Fibroblast of mammary gland (primary cell): ENCODE measurements around the gene CDIPT.

Source experiments
- DNase-seq: peaks from one replicate; pipeline ENCODE4 v3.0.0-alpha.2; 2010; ENCODE audit warnings: low read depth
- H3K4me3 ChIP-seq: 2 replicates; pipeline ENCODE4 v1.5.1; 2011; ENCODE audit warnings: low read depth, mild to moderate bottlenecking, low read length, moderate library complexity; ENCODE audit not compliant: control insufficient read depth
- TF ChIP-seq, protein P1 (sequence below): conservative IDR thresholded peaks from 2 replicates; pipeline ENCODE4 v1.5.1; 2011; ENCODE audit warnings: low read depth, low read length, inconsistent platforms; ENCODE audit not compliant: control insufficient read depth, insufficient read depth

Gene CDIPT

DNA sequence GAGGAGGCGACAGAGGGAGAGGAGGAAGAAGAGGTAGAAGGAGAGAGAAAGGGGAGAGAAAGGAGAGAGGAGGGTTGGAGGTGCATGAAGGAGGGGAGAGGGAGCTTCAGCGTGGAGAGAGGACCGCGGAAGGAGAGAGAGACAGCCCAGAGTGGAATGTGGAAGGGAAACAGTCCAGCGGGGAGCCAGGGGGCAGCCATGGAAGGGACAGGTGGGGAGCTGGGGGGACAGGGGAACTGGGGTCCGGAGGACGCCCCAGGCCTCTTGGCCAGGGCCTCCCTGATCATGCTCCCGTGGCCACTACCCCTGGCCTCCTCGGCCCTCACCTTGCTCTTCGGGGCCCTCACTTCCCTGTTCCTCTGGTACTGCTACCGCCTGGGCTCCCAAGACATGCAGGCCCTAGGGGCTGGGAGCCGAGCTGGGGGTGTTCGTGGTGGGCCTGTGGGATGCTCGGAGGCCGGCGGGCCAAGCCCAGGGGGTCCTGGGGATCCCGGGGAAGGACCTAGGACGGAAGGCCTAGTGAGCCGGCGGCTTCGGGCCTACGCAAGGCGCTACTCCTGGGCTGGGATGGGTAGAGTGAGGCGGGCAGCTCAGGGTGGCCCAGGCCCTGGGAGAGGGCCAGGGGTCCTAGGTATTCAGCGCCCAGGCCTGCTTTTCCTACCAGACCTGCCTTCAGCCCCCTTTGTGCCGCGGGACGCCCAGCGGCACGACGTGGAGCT lies 38.0 kb upstream of the CDIPT start:
- H3K4me3 ChIP-seq, result peak overlapping the region; percentile 61
- DNase-seq, result no peak
- TF ChIP-seq, protein P1, sequence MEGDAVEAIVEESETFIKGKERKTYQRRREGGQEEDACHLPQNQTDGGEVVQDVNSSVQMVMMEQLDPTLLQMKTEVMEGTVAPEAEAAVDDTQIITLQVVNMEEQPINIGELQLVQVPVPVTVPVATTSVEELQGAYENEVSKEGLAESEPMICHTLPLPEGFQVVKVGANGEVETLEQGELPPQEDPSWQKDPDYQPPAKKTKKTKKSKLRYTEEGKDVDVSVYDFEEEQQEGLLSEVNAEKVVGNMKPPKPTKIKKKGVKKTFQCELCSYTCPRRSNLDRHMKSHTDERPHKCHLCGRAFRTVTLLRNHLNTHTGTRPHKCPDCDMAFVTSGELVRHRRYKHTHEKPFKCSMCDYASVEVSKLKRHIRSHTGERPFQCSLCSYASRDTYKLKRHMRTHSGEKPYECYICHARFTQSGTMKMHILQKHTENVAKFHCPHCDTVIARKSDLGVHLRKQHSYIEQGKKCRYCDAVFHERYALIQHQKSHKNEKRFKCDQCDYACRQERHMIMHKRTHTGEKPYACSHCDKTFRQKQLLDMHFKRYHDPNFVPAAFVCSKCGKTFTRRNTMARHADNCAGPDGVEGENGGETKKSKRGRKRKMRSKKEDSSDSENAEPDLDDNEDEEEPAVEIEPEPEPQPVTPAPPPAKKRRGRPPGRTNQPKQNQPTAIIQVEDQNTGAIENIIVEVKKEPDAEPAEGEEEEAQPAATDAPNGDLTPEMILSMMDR, result no peak

DNA sequence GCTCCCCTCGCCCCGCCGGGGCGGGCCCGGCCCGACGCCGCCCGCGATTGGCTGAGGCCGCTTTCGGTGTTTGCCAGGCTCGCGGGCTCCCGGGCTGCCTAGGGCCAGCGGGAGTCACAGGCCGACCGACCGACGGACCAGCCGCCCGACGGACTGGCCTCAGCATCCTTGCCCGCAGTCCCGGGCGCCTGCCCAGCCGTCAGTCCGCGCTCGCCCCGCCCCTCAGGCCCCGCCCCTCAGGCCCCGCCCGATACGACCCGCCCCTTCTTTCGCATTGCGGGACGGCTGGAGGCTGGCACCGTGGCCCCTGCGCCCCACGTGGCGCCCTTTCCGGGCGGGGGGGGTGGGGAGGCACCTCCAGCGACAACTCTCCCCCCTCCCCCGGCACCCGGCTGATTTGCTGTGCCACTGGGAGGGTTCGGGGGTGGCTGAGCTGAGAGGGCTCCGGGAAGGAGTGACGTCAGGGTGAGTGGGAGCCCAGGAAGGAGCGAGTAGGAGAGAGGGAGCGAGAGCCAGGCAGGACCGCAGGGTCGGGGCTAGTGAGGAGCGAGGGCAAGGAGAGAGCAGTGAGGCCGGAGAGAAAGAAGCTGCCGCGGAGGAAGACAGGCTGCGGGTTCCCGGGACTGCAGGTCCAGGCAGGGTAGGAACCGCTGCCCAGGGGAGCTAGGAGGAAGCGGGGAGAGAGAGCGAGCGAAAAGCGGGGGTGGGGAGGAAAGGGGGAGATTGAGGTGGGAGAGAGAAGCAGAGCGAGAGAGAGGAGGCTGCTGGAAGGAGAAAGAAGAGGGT lies 37.3 kb upstream of the CDIPT start, which contains the start of gene ASPHD1:
Gene ASPHD1 (plus strand): TSS at position 387 of the 786 bp plus-strand sequence. CDS start 484 bp downstream, outside the sequence.
- DNase-seq, result peak; percentile 86
- TF ChIP-seq, protein P1, result no peak
- H3K4me3 ChIP-seq, result peak within 1 kb of the TSS; percentile 61

DNA sequence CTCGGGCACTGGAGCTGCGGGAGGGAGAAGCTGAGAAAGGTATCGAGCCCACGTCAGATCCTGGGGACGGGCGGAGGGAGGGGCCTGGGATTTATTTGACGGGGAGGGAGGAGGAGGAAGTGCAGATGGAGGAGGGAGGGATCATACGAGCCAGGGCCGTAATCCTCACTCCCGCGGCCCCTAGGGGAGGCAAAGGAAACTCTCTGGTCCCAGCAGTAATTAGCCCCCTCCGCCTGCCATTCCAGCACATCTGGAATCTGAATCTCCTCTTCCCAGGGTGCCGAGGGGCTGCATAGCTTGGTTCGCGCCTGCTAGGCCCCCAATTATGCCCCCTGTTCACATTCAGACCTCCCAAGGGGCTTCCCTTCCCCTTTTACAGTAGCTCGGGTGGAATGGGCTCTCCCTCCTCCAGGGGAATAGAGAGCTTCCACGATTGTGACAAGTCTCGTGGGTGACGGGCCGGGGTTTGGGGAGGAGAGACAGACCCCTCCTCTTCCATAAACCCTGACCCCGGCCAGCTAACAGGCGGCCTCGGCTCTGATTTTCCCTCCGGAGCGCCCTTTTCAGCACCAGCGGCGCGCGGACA lies 36.6 kb upstream of the CDIPT start, which contains the start of gene SEZ6L2:
Gene SEZ6L2 (minus strand): TSS at position 35 of the 586 bp plus-strand sequence. CDS start 531 bp downstream, outside the sequence.
- peak within 1 kb of the TSS; percentile 61 for H3K4me3 ChIP-seq
- TF ChIP-seq, protein P1, result peak; percentile 33
- peak; percentile 83 for DNase-seq

DNA sequence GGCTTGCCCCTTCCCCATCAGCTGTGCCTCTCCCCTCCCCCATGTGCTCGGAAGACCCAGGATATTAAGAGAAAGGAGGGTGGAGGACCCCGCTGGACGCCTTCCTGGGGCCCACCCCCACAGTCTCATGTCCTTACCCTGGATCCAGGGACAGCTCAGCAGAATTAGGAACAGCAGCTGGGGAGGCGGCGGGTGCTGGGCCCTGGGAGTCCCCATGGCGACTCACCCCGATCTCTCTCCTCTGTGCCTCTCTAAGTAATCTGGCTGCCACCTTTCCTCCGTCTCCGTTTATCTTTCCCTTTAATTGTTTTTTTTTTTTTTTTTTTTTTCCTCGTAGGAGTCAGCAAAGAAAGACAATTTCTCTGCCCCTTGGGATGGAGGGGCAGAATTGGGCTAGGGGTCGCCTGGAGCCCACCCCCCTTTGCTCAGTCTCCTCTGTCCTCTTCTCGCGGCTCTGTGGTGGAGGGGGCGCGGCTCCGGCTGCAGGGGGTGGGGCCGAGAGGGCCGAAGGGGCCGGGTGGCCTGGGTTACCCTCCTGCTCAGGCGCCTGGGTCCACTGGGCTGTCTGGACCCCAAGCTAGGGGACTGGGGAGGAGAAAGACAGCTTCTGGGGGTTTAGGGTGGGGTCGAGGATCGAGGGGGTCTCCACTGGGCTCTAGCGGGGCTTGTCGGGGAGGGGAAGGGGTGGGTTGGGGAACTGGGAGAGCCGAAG lies 35.9 kb upstream of the CDIPT start:
- TF ChIP-seq, protein P1, result no peak
- H3K4me3 ChIP-seq, result peak overlapping the region; percentile 61
- no peak for DNase-seq

DNA sequence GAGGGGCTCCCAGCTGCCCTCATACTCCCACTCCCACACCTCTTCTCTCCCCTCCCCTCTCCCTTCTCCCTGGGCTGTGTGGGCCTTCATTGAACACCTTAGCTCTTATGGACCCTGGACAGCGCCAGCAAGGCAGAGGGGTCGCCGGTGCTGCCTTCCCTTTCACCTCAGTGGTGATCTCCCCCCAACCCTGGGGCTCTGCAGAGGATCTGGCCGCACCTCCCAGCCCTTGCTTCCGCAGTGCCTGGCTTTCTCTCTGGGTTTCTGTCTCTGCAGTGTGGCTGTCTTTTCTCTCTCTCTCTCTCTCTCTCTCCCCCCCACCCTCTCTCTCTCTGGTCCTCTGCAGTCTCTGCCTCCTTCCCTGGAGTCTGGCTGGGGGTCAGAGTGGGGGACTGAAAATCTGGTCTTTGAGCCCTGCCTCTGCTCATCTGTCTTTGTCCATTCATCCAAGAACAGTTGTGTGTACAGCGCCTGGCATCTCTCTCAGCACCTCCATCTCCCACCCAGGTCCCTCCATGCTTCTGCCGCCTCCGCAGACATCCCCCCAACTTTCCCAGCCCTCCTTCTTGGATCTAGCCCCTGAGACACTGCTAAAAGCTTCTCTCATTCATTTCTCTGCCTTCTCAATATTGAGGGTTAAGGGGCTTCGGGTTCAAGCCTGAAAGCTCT lies 35.2 kb upstream of the CDIPT start:
- peak overlapping the region; percentile 61 for H3K4me3 ChIP-seq

More for the DNA sequence above, 35.2 kb upstream of the CDIPT start:
- TF ChIP-seq, protein P1, result no peak
- no peak for DNase-seq
